Stomach (tissue), 4 donors: ENCODE results near the gene FMN1.

Source experiments
- POLR2AphosphoS5 ChIP-seq, 3 donors: sonication (generic); formaldehyde crosslinking; IDR thresholded peaks; one replicate each; pipeline ENCODE4 v1.6.1; 2016; ENCODE audit warnings: antibody characterized with exemption in 3 of 3
- TF ChIP-seq, protein P1 (sequence below), 7 experiments: fragments of 450-650 bp in 4 of 7; fragments of 200-600 bp in 3 of 7; sonication (generic) in 3 of 7; IDR thresholded peaks; one replicate each; pipeline ENCODE4 v1.5.1; 2016 to 2019; ENCODE audit warnings: antibody characterized with exemption in 7 of 7, control low read depth in 2 of 7, mild to moderate bottlenecking in 1 of 7

DNA sequence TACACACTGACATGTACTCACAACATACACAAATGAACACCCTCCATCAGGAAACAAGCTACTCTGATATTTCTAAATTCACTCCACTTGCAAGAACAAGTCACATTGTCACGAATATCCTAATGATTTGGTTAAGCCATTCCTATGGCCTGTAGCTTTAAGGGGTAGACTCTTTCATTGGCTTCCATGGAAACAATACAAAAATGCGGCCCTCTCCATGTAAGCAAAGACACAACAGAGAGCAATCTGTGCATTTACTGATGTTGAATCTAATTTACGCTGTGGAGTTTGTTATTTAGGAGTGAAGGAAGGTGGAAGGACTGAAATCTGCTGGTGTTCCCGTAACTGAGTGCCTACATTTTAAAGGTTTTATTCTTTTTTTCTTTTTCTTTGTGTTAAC lies 114.5 kb downstream of the FMN1 start:
- TF ChIP-seq, protein P1, sequence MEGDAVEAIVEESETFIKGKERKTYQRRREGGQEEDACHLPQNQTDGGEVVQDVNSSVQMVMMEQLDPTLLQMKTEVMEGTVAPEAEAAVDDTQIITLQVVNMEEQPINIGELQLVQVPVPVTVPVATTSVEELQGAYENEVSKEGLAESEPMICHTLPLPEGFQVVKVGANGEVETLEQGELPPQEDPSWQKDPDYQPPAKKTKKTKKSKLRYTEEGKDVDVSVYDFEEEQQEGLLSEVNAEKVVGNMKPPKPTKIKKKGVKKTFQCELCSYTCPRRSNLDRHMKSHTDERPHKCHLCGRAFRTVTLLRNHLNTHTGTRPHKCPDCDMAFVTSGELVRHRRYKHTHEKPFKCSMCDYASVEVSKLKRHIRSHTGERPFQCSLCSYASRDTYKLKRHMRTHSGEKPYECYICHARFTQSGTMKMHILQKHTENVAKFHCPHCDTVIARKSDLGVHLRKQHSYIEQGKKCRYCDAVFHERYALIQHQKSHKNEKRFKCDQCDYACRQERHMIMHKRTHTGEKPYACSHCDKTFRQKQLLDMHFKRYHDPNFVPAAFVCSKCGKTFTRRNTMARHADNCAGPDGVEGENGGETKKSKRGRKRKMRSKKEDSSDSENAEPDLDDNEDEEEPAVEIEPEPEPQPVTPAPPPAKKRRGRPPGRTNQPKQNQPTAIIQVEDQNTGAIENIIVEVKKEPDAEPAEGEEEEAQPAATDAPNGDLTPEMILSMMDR (IDR thresholded peaks at IDR 0.05), result no peak
- TF ChIP-seq POLR2AphosphoS5 (IDR thresholded peaks at IDR 0.05), result no peak
